Measurements from ENCODE around the gene RNF141. TPM values are rescaled to one million over a fixed set of nuclear protein-coding genes. Genes with fewer than 3 reads are reported as not detected.

Gene RNF141
- polyA plus RNA-seq, 1 of the 3 experiments (the other 2 are of a cell fraction): 6.9 TPM

DNA sequence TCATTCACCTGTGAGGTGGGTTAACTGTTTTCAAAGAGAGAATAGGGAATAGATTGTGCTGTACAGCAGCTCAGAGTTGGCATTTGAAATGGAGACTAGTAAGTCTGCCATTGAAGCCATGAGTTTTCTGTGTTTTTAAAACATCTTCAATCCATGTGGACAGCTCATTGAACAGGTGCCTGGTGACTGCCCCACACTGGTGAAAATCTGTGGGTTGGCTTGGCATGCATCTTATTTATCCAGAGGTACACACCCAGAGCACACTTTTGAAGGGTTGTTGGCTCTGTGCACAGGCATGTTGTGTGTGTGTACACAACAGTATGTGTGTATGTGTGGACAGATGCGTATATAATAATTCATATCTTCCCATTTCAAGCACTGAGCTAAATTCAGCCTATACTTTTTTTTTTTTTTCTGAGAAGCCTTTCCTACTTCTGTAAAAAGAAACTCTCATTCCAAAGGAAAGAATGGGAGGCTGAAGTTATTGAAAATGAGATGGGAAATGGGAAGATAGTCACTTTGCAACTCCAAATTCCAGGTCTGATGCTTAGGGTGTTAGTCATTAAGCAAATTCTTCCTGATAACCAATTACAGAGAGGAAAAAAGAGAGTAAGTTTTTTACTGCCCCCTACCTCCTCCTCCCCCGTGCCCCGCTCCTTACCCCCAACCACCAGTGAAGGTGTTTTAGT is 34.5 kb upstream of the RNF141 start:
- TF ChIP-seq RAD21 (IDR thresholded peaks at IDR 0.05; ENCODE audit: low read length) (no peak), RFX5 (IDR thresholded peaks at IDR 0.05; ENCODE audit: low read length) (no peak), NFIC (IDR thresholded peaks at IDR 0.05; ENCODE audit: borderline replicate concordance) (no peak), MXI1 (IDR thresholded peaks at IDR 0.05; ENCODE audit: low read depth, low read length) (no peak), POLR2AphosphoS5 (IDR thresholded peaks at IDR 0.05; ENCODE audit: low read depth, low read length) (no peak), GABPA (IDR thresholded peaks at IDR 0.05; ENCODE audit: low read depth) (no peak), TCF12 (IDR thresholded peaks at IDR 0.05) (no peak), RXRA (IDR thresholded peaks at IDR 0.05; ENCODE audit: borderline replicate concordance, low read depth) (no peak), SMC3 (IDR thresholded peaks at IDR 0.05; ENCODE audit: low read depth, low read length) (no peak)
- TF ChIP-seq, protein P1, sequence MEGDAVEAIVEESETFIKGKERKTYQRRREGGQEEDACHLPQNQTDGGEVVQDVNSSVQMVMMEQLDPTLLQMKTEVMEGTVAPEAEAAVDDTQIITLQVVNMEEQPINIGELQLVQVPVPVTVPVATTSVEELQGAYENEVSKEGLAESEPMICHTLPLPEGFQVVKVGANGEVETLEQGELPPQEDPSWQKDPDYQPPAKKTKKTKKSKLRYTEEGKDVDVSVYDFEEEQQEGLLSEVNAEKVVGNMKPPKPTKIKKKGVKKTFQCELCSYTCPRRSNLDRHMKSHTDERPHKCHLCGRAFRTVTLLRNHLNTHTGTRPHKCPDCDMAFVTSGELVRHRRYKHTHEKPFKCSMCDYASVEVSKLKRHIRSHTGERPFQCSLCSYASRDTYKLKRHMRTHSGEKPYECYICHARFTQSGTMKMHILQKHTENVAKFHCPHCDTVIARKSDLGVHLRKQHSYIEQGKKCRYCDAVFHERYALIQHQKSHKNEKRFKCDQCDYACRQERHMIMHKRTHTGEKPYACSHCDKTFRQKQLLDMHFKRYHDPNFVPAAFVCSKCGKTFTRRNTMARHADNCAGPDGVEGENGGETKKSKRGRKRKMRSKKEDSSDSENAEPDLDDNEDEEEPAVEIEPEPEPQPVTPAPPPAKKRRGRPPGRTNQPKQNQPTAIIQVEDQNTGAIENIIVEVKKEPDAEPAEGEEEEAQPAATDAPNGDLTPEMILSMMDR (IDR thresholded peaks at IDR 0.05): no peak
- Histone ChIP-seq H3K4me2 (no peak overlapping the region), H2AFZ (ENCODE audit: low read depth) (no peak overlapping the region), H3K36me3 (replicated peaks in 1 of 2; ENCODE audit: control insufficient read depth in 1 of 2, insufficient read depth in 2 of 2, low read length in 1 of 2) (no peaks in the 10 kb centered on the region), H3K9ac (no peak overlapping the region), H3F3A (replicated peaks; ENCODE audit: insufficient read depth) (no peaks in the 10 kb centered on the region), H3K4me3 (ENCODE audit: low read depth in 2 of 2, low read length in 1 of 2) (no peak overlapping the region), H4K20me1 (ENCODE audit: insufficient read depth) (no peaks in the 10 kb centered on the region), H3K4me1 (ENCODE audit: control insufficient read depth in 1 of 2, insufficient read depth in 2 of 2, low read depth in 1 of 2, low read length in 1 of 2) (peaks cover 0 to 7% of the 10 kb centered on the region in 2 experiments; a peak in 2 of 4 replicates), H3K79me2 (ENCODE audit: insufficient read depth) (no peaks in the 10 kb centered on the region), H3K27me3 (ENCODE audit: insufficient read depth) (no peaks in the 10 kb centered on the region), H3K9me3 (no peaks in the 10 kb centered on the region), H3K9me2 (no peaks in the 10 kb centered on the region), H3K27ac (ENCODE audit: low read depth in 2 of 2, low read length in 1 of 2) (no peak overlapping the region)
- DNase-seq: no peak
- WGBS (ENCODE audit: low lambda C conversion rate): 77% methylated on average over 3 of the region's 3 CpGs
- ChIA-PET POLR2A (no interaction called here), CTCF (interaction anchor here (1.4 kb wide), 1 partner anchor 60 kb away, joined by 3 read pairs; no protein-coding TSS in a partner anchor)

DNA sequence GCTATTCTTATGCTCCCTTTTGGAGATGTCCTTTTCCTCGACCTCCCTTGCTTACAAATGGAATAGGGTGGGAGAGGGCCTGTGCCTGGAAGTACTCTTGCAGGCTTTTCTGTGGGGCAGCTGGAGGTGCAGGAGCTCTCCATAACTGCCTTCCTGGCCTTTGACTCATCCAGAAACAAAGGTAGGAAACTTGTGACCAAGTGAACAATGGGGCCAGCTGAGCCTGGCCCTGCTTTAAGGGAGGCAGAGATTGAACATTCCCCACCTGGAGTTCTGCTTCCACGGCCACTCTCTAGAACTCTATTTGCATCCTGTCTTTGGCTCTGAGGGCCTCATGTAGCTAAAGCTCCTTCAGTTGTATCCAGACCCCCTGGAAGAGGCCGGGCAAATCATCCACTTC is 32.6 kb upstream of the RNF141 start:
- DNase-seq: no peak
- Histone ChIP-seq H3K27me3 (ENCODE audit: insufficient read depth) (no peaks in the 10 kb centered on the region), H3K79me2 (ENCODE audit: insufficient read depth) (no peaks in the 10 kb centered on the region), H3K27ac (ENCODE audit: low read depth in 2 of 2, low read length in 1 of 2) (no peak overlapping the region), H3F3A (replicated peaks; ENCODE audit: insufficient read depth) (no peaks in the 10 kb centered on the region), H3K9me3 (no peaks in the 10 kb centered on the region), H3K9ac (no peak overlapping the region), H2AFZ (ENCODE audit: low read depth) (no peak overlapping the region), H4K20me1 (ENCODE audit: insufficient read depth) (no peaks in the 10 kb centered on the region), H3K36me3 (replicated peaks in 1 of 2; ENCODE audit: control insufficient read depth in 1 of 2, insufficient read depth in 2 of 2, low read length in 1 of 2) (no peaks in the 10 kb centered on the region), H3K4me1 (ENCODE audit: control insufficient read depth in 1 of 2, insufficient read depth in 2 of 2, low read depth in 1 of 2, low read length in 1 of 2) (peaks cover 0 to 2% of the 10 kb centered on the region in 2 experiments; a peak in 1 of 4 replicates), H3K9me2 (no peaks in the 10 kb centered on the region), H3K4me3 (ENCODE audit: low read depth in 2 of 2, low read length in 1 of 2) (no peak overlapping the region), H3K4me2 (no peak overlapping the region)
- 19% methylated on average over 2 of the region's 3 CpGs for WGBS (ENCODE audit: low lambda C conversion rate)
- ChIA-PET POLR2A (no interaction called here), CTCF (interaction anchor here (1.1 kb wide), 1 partner anchor 8 kb away, joined by 3 read pairs; no protein-coding TSS in a partner anchor)
- TF ChIP-seq SIN3A (IDR thresholded peaks at IDR 0.05; ENCODE audit: borderline replicate concordance, low read depth, low read length) (no peak), TEAD4 (IDR thresholded peaks at IDR 0.05; ENCODE audit: borderline replicate concordance, insufficient read depth) (no peak), ELF1 (IDR thresholded peaks at IDR 0.05) (no peak), RFX5 (IDR thresholded peaks at IDR 0.05; ENCODE audit: low read length) (no peak), GATA2 (CRISPR knock-in tag; IDR thresholded peaks at IDR 0.05) (no peak), FOSL2 (IDR thresholded peaks at IDR 0.05; ENCODE audit: borderline replicate concordance, low read depth) (no peak), CHD2 (IDR thresholded peaks at IDR 0.05; ENCODE audit: low read length, partially characterized antibody) (no peak), TCF12 (IDR thresholded peaks at IDR 0.05) (no peak), RXRA (IDR thresholded peaks at IDR 0.05; ENCODE audit: borderline replicate concordance, low read depth) (no peak), FOXM1 (IDR thresholded peaks at IDR 0.05; ENCODE audit: low read depth) (no peak), MEF2A (IDR thresholded peaks at IDR 0.05; ENCODE audit: borderline replicate concordance, low read depth) (no peak), NFIC (IDR thresholded peaks at IDR 0.05; ENCODE audit: borderline replicate concordance) (no peak), TAF1 (IDR thresholded peaks at IDR 0.05; ENCODE audit: borderline replicate concordance, low read depth, low read length) (no peak), GABPA (IDR thresholded peaks at IDR 0.05; ENCODE audit: low read depth) (no peak)
- TF ChIP-seq, protein P2, sequence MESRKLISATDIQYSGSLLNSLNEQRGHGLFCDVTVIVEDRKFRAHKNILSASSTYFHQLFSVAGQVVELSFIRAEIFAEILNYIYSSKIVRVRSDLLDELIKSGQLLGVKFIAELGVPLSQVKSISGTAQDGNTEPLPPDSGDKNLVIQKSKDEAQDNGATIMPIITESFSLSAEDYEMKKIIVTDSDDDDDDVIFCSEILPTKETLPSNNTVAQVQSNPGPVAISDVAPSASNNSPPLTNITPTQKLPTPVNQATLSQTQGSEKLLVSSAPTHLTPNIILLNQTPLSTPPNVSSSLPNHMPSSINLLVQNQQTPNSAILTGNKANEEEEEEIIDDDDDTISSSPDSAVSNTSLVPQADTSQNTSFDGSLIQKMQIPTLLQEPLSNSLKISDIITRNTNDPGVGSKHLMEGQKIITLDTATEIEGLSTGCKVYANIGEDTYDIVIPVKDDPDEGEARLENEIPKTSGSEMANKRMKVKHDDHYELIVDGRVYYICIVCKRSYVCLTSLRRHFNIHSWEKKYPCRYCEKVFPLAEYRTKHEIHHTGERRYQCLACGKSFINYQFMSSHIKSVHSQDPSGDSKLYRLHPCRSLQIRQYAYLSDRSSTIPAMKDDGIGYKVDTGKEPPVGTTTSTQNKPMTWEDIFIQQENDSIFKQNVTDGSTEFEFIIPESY (IDR thresholded peaks at IDR 0.05; ENCODE audit: borderline replicate concordance, low read depth): no peak
- TF ChIP-seq, protein P3, sequence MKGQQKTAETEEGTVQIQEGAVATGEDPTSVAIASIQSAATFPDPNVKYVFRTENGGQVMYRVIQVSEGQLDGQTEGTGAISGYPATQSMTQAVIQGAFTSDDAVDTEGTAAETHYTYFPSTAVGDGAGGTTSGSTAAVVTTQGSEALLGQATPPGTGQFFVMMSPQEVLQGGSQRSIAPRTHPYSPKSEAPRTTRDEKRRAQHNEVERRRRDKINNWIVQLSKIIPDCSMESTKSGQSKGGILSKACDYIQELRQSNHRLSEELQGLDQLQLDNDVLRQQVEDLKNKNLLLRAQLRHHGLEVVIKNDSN (IDR thresholded peaks at IDR 0.05; ENCODE audit: borderline replicate concordance, low read depth): no peak
- TF ChIP-seq, protein P4, sequence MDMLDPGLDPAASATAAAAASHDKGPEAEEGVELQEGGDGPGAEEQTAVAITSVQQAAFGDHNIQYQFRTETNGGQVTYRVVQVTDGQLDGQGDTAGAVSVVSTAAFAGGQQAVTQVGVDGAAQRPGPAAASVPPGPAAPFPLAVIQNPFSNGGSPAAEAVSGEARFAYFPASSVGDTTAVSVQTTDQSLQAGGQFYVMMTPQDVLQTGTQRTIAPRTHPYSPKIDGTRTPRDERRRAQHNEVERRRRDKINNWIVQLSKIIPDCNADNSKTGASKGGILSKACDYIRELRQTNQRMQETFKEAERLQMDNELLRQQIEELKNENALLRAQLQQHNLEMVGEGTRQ (IDR thresholded peaks at IDR 0.05; ENCODE audit: borderline replicate concordance, low read depth, low read length): no peak

All from SK-N-SH (cell line).